HEK293T (cell line): ENCODE results near the gene HOXC6.

Experiments used
- CTBP1 ChIP-seq: fragments of 450-650 bp; IDR thresholded peaks from 2 replicates; pipeline ENCODE4 v1.6.1; 2016; ENCODE audit warnings: borderline replicate concordance
- ELF4 ChIP-seq: fragments of 450-650 bp; IDR thresholded peaks from 2 replicates; pipeline ENCODE4 v1.6.1; 2017; ENCODE audit warnings: antibody characterized with exemption
- FOXA1 ChIP-seq: fragments of 450-650 bp; IDR thresholded peaks from 2 replicates; pipeline ENCODE4 v1.6.1; 2016; ENCODE audit warnings: mild to moderate bottlenecking
- L3MBTL2 ChIP-seq: fragments of 450-650 bp; conservative IDR thresholded peaks from 2 replicates; pipeline ENCODE4 v1.6.1; 2016; ENCODE audit warnings: mild to moderate bottlenecking
- LEF1 ChIP-seq: fragments of 450-650 bp; IDR thresholded peaks from 2 replicates; pipeline ENCODE4 v1.6.1; 2017; ENCODE audit warnings: mild to moderate bottlenecking, borderline replicate concordance
- NFRKB ChIP-seq: fragments of 450-650 bp; IDR thresholded peaks from 2 replicates; pipeline ENCODE4 v1.6.1; 2016; ENCODE audit warnings: mild to moderate bottlenecking, moderate library complexity

DNA sequence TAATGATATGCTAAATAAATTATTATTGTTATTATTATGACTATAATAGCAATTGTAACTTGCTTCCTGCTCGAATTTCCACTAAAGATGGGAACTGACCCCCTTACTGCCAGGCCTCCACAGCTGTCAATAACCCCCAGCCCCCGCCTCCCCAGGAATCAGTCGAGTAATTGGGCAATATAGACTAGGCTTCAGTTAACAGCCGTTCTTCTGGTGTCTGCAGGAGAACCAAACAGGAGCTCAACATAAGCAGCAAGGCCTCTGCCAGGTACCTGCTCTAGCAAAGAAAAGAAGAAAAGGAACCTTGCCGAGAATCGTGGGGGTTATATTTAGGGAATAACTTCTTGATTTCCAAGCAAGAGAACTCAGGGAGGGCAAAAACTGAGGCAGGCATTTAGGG, 47.2 kb downstream of the HOXC6 start:
- no peak for TF ChIP-seq L3MBTL2
- no peak for TF ChIP-seq FOXA1
- TF ChIP-seq NFRKB: no peak
- TF ChIP-seq LEF1: no peak
- TF ChIP-seq ELF4: no peak
- TF ChIP-seq CTBP1: no peak
